Stimulated activated CD8-positive, alpha-beta memory T cell treated with anti-CD3 and anti-CD28 coated beads, Interleukin-15, amount 100 ng/mL, for 1 hour (primary cell): ENCODE measurements around the gene MCRIP1.

Experiments used
- DNase-seq: peaks from one replicate; pipeline ENCODE4 v3.0.0-alpha.2; 2020; ENCODE audit warnings: low read depth

Gene MCRIP1

DNA sequence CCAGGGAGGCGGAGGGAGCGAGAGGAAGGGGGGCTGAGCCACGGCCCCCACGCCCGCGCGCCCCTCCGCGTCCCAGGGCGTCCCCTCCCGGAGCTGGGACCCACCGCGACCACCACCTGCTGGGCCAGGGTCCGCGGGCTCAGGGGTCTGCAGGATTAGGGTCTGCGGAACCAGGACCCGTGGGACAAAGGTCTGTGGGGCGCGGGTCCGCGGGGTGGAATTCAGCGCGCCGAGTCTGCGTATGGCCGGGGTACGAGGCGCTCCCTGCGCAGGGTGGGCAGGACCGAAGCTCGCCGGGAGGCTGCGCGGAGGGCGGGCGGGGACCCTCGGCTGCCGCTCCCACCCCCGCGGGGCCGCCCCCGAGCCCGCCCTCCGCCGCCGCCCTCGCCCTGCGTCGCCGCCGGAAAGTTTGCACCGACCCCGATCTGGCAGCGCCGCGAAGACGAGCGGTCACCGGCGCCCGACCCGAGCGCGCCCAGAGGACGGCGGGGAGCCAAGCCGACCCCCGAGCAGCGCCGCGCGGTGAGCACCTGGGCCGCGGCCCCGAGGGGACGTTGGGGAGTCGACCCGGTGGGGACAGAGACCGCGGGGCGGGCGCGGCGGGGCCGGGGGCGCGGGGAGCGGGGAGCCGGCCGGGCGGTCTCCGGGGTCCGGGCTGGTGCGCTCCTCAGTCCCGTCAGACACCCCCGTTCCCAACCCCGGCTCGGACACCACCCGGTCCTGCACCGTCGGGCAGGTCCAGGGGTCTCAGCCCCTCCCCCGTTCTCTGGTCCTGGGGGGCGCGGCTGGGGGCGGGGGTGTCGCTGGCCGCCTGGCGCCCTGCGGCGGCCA is 29.1 kb downstream of the MCRIP1 start, which contains the start of gene GCGR:
Gene GCGR, plus strand, starts transcription at position 423 of the 831 bp plus-strand sequence. CDS start 4,869 bp downstream, outside the sequence.
- DNase-seq: no peak

DNA sequence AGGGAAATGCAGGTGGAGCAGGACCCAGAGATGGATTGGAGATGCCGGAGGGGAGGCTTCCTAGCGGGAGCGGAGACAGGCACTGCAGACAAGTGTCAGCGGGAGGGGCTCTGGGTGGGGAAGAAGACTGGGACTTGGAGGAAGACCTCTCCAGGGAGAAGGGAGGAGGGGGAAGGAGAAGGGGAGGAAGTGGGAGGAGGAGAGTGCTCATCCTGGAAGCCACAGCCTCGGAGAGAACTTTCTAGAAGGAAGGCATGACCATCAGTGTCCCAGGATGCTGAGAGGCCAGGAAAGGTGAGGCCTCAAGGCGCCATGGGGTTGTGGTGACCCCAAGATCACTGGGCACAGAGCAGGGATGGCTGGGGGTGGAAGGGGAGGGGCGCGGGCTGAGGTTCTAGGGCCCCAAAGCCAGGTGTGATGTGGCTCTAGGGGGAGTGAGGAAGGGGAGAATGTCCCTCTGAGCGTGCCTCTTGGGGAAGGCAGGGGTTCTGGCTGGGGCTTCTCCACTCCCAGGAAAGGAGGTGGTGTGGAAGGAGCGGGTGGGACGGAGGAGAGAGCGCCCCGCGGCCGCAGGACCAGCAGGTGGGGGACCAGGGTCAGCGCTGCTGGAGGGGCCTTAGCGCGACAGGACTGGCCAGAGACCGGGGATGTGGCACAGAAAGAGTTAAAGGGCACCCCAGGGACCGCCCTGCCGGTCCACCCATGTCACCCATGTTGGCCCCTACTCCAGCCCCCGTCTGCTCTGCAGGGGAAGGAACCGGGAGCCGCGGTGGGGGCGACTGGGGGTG is 30.0 kb downstream of the MCRIP1 start:
- no peak for DNase-seq

GRCh38 chr17:81802048-81802758 is 30.9 kb downstream of the MCRIP1 start:
- no peak for DNase-seq

- DNase-seq: no peak
Measured at GRCh38 chr17:81801327-81801726, 31.8 kb downstream of the MCRIP1 start.

GRCh38 chr17:81794509-81794908 is 38.6 kb downstream of the MCRIP1 start:
- DNase-seq: no peak

GRCh38 chr17:81794074-81794476 is 39.0 kb downstream of the MCRIP1 start:
- DNase-seq: no peak

- DNase-seq: no peak
Measured at GRCh38 chr17:81792675-81793615, 40.1 kb downstream of the MCRIP1 start.
